ENCODE measurements around the gene SLC25A36. TPM values are rescaled to one million over a fixed set of nuclear protein-coding genes. Genes with fewer than 3 reads are reported as not detected.
"Not testable (repeated sequence)": the region's sequence is repeated elsewhere in the genome, so short reads cannot be mapped to it uniquely, and the experiment has no call there.

The SLC25A36 gene
- total and polyA plus RNA-seq, 2 donors = 34.2 to 251 TPM

DNA sequence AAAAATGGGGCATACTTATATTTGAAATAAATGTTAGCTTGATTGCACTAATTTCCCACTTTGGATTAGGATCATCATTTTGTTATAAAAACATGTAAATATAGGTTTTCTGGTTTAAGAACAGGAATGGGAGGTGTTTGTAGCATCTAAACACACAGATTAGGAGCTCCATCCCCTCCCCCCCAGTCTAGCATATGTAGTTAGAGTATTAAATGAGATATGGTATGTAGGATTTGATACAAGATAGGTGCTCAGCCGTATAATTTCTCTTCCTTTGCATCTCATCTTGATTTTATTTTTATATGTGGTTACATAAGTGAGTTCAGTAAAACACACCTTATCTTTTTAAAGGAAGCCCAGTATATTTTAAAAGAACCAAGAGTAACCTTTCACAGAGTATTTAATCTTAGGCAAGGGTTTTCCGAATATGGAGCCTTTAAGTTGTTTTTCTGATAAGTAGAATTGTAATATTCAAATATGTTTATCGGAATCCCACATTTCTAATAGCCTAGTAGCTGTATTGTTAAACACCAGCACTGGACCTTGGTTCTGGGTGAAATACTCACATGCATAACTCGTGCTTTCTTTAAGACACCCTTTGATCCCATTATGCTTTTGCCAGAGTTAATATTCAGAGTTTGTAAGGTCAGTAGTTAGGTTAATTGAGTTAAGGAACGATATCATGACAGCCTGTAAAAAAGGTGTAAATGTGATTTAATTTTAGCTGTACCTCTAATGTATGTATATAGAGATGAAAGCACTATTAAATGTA is 2.3 kb downstream of the SLC25A36 start:
- H3K36me3 ChIP-seq (ENCODE audit: insufficient read depth) = no peaks in the 10 kb centered on the region
- DNase-seq (ENCODE audit: extremely low spot score) = no peak
- no peak overlapping the region for H3K27ac ChIP-seq (ENCODE audit: low read depth)
- WGBS = 64% methylated on average over 5 of the region's 5 CpGs
- H3K4me1 ChIP-seq (ENCODE audit: insufficient read depth) = peaks cover 2% of the 10 kb centered on the region
- H3K4me3 ChIP-seq (ENCODE audit: low read depth, low read length) = no peak overlapping the region

GRCh38 chr3:140948460-140949249 is 7.0 kb downstream of the SLC25A36 start:
- Histone ChIP-seq H3K4me3 (ENCODE audit: low read depth, low read length) (no peak overlapping the region), H3K4me1 (ENCODE audit: insufficient read depth) (peaks cover 2% of the 10 kb centered on the region), H3K27ac (ENCODE audit: low read depth) (no peak overlapping the region), H3K36me3 (ENCODE audit: insufficient read depth) (no peaks in the 10 kb centered on the region)
- DNase-seq (ENCODE audit: extremely low spot score) = no peak
- WGBS = 95% methylated on average over 5 of the region's 5 CpGs

DNA sequence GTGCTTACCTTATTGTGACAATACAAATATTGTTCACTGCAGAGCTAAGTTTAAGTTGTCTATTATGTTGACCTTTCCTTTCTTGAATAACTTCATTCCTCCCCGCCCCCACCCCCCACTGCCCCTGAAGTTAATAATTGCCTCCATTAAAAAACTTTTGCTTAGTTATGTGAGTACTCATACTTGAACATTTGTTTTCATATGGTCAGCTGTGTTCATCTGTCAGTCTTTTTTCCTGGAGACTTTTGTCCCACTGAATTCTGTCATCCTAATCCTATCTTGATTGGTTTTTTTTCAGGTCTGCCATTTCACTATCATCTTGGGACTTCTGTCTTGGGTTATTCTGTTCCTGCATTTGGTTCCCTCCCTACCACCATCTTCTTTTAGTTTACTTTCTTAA is 8.5 kb downstream of the SLC25A36 start:
- Histone ChIP-seq H3K4me3 (ENCODE audit: low read depth, low read length) (no peak overlapping the region), H3K36me3 (ENCODE audit: insufficient read depth) (no peaks in the 10 kb centered on the region), H3K4me1 (ENCODE audit: insufficient read depth) (peaks cover 2% of the 10 kb centered on the region), H3K27ac (ENCODE audit: low read depth) (no peak overlapping the region)
- WGBS = 95% methylated on average over 1 of the region's 1 CpG
- DNase-seq (ENCODE audit: extremely low spot score) = no peak

DNA sequence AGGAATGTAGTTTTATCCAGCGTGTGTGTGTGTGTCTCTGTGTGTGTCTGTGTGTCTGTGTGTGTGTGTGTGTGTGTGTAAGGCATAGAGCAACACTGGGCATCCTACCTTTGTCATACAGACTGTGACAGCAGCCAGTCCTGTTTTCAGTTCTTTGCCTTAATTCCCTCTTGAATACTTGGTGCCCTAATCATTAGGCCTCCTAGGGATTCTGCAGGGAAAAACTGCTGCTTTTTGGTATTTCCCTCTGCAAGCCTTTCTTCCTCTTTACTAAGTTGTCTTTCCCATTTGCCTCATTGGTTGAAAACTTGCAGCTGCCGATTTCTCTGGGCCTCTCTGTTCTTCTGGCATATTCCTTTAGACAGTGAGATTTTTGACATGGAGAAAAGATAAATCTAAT is 9.2 kb downstream of the SLC25A36 start:
- Histone ChIP-seq H3K27ac (ENCODE audit: low read depth) (no peak overlapping the region), H3K36me3 (ENCODE audit: insufficient read depth) (no peaks in the 10 kb centered on the region), H3K4me1 (ENCODE audit: insufficient read depth) (peaks cover 2% of the 10 kb centered on the region), H3K4me3 (ENCODE audit: low read depth, low read length) (no peak overlapping the region)
- DNase-seq (ENCODE audit: extremely low spot score) = no peak
- 57% methylated on average over 2 of the region's 2 CpGs for WGBS

- DNase-seq (ENCODE audit: extremely low spot score); H3K27ac ChIP-seq (ENCODE audit: low read depth); H3K4me3 ChIP-seq (ENCODE audit: low read depth, low read length); H3K36me3 ChIP-seq (ENCODE audit: insufficient read depth); H3K4me1 ChIP-seq (ENCODE audit: insufficient read depth): not testable (repeated sequence)
- 94% methylated on average over 5 of the region's 5 CpGs for WGBS
Measured at GRCh38 chr3:140951750-140952149, 10.1 kb downstream of the SLC25A36 start.

DNA sequence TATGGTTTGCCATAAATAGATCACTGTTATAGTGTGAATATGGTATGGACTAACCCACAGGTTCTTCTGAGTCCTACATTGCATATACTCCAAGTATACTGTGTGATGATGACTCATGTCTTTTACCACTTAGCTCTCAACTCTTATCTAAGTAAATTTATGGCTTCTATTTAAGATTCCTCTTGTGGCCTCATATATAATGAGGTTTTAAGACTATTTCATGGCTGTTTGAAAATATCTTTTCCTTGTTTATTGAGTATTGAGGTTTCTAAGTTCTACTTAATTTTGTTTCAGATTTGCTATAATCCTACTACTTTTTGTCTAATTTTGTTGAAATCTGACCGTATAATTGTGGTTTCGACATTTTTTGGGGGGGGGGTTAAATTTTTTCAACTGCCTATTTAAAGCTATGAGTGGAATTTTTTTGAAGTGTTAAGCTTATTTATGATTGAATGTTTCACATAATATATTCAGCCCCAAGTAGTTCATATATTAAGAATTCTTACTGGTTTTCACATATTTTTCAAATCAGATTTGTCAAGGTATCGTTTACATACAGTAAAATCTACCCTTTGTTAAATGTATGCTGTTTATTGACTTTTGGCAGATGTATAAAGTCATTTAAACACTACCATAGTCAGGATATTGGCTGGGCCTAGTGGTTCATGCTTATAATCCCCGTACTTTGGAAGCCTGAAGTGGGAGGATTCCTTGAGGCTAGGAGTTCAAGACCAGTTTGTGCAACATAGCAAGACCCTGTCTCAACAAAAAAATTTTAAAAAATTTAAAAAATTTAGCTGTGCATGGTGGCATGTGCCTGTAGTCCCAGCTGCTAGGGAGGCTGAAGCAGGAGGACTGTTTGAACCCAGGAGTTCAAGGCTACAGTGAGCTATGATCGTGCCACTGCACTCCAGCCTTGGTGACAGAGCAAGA is 11.7 kb downstream of the SLC25A36 start:
- no peak for DNase-seq (ENCODE audit: extremely low spot score)
- Histone ChIP-seq H3K27ac (ENCODE audit: low read depth) (no peak overlapping the region), H3K4me3 (ENCODE audit: low read depth, low read length) (no peak overlapping the region), H3K4me1 (ENCODE audit: insufficient read depth) (no peaks in the 10 kb centered on the region), H3K36me3 (ENCODE audit: insufficient read depth) (no peaks in the 10 kb centered on the region)
- 70% methylated on average over 5 of the region's 5 CpGs for WGBS

DNA sequence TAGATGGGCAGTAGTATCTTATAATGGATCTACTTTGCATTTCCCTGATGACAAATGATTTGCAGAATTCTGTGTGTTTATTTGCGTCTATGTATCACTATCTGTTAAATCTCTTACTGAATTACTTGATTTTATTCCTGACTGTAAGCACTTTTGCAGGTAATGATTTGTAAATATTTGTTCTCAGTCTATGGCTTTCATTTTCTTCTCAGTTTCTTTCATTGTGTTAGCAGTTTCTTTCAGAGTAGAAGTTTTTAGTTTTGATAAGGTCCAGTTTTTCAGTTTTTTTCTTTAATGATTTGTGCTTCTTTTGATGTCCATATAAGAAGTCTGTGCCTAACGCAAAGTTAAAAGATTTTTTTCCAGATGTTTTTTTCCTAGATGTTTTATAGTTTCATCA is 12.9 kb downstream of the SLC25A36 start:
- no peak for DNase-seq (ENCODE audit: extremely low spot score)
- no peaks in the 10 kb centered on the region for H3K4me1 ChIP-seq (ENCODE audit: insufficient read depth)
- 83% methylated on average over 2 of the region's 2 CpGs for WGBS
- H3K27ac ChIP-seq (ENCODE audit: low read depth) = no peak overlapping the region
- H3K4me3 ChIP-seq (ENCODE audit: low read depth, low read length) = no peak overlapping the region
- no peaks in the 10 kb centered on the region for H3K36me3 ChIP-seq (ENCODE audit: insufficient read depth)

GRCh38 chr3:140955645-140956044 is 14.0 kb downstream of the SLC25A36 start:
- H3K27ac ChIP-seq (ENCODE audit: low read depth) = no peak overlapping the region
- WGBS = 91% methylated on average over 3 of the region's 3 CpGs
- DNase-seq (ENCODE audit: extremely low spot score) = no peak
- no peaks in the 10 kb centered on the region for H3K36me3 ChIP-seq (ENCODE audit: insufficient read depth)
- no peak overlapping the region for H3K4me3 ChIP-seq (ENCODE audit: low read depth, low read length)
- H3K4me1 ChIP-seq (ENCODE audit: insufficient read depth) = no peaks in the 10 kb centered on the region

- DNase-seq (ENCODE audit: extremely low spot score) = no peak
- Histone ChIP-seq H3K27ac (ENCODE audit: low read depth) (no peak overlapping the region), H3K4me1 (ENCODE audit: insufficient read depth) (no peaks in the 10 kb centered on the region), H3K4me3 (ENCODE audit: low read depth, low read length) (no peak overlapping the region), H3K36me3 (ENCODE audit: insufficient read depth) (no peaks in the 10 kb centered on the region)
- 75% methylated on average over 5 of the region's 5 CpGs for WGBS
Measured at GRCh38 chr3:140956058-140956835, 14.6 kb downstream of the SLC25A36 start.

GRCh38 chr3:140972833-140973232 is 31.2 kb downstream of the SLC25A36 start:
- Histone ChIP-seq H3K4me1 (ENCODE audit: insufficient read depth) (no peaks in the 10 kb centered on the region), H3K4me3 (ENCODE audit: low read depth, low read length) (no peak overlapping the region), H3K36me3 (ENCODE audit: insufficient read depth) (peaks cover 2% of the 10 kb centered on the region), H3K27ac (ENCODE audit: low read depth) (no peak overlapping the region)
- DNase-seq (ENCODE audit: extremely low spot score) = no peak

DNA sequence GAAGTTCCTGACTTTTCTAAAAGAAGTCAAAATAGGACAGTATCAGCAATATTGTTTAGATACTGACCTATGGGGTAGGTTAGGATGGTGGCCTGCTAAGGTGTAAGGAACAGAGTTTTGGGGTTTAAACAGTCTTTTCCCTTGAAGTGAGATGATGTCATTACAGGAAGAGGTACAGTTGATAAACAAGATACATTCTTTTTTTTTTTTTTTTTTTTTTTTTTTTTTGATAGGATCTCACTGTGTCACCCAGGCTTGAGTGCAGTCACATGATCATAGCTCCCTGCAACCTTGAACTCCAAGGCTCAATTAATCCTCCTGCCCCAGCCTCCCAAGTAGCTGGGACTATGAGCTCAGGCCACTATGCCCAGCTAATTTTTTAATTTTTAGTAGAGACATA is 33.3 kb downstream of the SLC25A36 start:
- H3K4me3 ChIP-seq (ENCODE audit: low read depth, low read length) = no peak overlapping the region
- peaks cover 2% of the 10 kb centered on the region for H3K36me3 ChIP-seq (ENCODE audit: insufficient read depth)
- DNase-seq (ENCODE audit: extremely low spot score) = no peak
- no peaks in the 10 kb centered on the region for H3K4me1 ChIP-seq (ENCODE audit: insufficient read depth)
- no peak overlapping the region for H3K27ac ChIP-seq (ENCODE audit: low read depth)

- Histone ChIP-seq H3K4me3 (ENCODE audit: low read depth, low read length) (no peak overlapping the region), H3K27ac (ENCODE audit: low read depth) (no peak overlapping the region), H3K4me1 (ENCODE audit: insufficient read depth) (no peaks in the 10 kb centered on the region), H3K36me3 (ENCODE audit: insufficient read depth) (no peaks in the 10 kb centered on the region)
- no peak for DNase-seq (ENCODE audit: extremely low spot score)
- 54% methylated on average over 4 of the region's 4 CpGs for WGBS
Measured at GRCh38 chr3:140980663-140981062, 39.0 kb downstream of the SLC25A36 start.

DNA sequence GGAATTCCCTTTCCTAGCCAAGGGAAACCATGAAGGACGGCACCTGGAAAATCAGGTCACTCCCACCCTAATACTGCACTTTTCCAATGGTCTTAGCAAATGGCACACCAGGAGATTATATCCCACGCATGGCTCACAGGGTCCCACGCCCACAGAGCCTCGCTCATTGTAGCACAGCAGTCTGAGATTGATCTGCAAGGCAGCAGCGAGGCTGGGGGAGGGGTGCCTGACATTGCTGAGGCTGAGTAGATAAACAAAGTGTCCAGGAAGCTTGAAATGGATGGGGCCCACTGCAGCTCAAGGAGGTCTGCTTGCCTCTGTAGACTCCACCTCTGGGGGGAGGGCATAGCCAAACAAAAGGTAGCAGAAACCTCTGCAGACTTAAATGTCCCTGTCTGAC is 46.2 kb downstream of the SLC25A36 start:
- H3K27ac ChIP-seq (ENCODE audit: low read depth); DNase-seq (ENCODE audit: extremely low spot score); H3K4me3 ChIP-seq (ENCODE audit: low read depth, low read length); H3K36me3 ChIP-seq (ENCODE audit: insufficient read depth); H3K4me1 ChIP-seq (ENCODE audit: insufficient read depth): not testable (repeated sequence)
- 92% methylated on average over 5 of the region's 5 CpGs for WGBS
